Sigmoid colon (tissue), 3 donors: Measurements from ENCODE around the gene DAPK1.

Experiments
- CTCF ChIP-seq, 4 experiments: fragments of 450-650 bp in 3 of 4; fragments of 200-600 bp in 1 of 4; IDR thresholded peaks; one replicate each; pipeline ENCODE4 v1.5.1; 2016 to 2019; ENCODE audit warnings: antibody characterized with exemption in 4 of 4, mild to moderate bottlenecking in 3 of 4, moderate library complexity in 2 of 4
- POLR2A ChIP-seq, 2 donors: fragments of 450-650 bp; IDR thresholded peaks; one replicate each; pipeline ENCODE4 v1.6.1; 2016; ENCODE audit warnings: antibody characterized with exemption in 2 of 2, mild to moderate bottlenecking in 2 of 2, moderate library complexity in 2 of 2

- TF ChIP-seq CTCF (IDR thresholded peaks at IDR 0.05), result no peak
- no peak for TF ChIP-seq POLR2A (IDR thresholded peaks at IDR 0.05)
Measured at GRCh38 chr9:87585123-87585855, 87.6 kb downstream of the DAPK1 start.
